ENCODE results near the gene SORT1. TPM values are rescaled to one million over a fixed set of nuclear protein-coding genes. Genes with fewer than 3 reads are reported as not detected.
A peak's percentile ranks its signal among the peaks of the same experiment; 100 is the strongest.

SORT1 gene
- total and polyA plus RNA-seq, 2 experiments from 2014 or later, result 25.0 to 27.6 TPM

DNA sequence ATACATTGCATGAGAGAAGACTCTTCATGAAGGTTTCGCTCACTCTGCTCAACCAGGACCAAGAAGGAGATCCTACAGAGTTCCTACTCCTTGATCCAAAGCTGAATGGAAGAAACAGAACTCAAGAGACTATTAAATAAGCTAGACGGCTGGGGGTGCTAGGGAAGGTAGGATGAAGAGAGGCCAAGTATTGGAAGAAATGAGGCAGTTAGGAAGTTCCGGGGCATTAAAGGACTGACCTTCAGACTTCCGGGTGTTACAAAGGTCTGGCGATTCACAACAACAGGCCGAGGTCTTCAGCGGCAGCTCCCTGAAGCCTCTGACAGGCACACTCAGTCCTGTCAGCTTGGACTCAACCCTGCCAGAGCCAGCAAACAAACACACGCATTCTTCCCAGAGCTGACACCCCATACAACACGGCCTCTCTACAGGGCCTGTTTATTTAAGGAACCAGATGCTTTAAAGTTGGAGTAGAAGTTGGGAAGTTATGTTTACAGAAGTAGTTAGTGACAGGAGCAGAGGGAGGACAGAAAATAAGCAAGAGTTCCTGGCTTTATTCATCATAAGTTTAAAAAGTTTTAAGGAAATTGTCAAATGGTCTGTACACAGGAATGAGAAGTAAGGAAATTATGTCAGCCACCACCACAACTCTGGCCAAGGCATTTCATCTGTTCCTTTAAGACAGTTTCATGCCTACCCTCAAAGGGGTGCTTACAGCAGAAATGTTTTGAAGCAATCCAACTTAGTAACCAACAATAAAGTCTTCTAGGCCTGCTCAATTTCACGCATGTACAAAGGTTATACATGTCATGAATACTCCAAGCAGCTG lies 4.7 kb downstream of the SORT1 start:
- H3K4me3 ChIP-seq, result no peak overlapping the region
- peaks cover 67% of the 10 kb centered on the region for H3K4me1 ChIP-seq (ENCODE audit: low read depth)
- peak; percentile 65 to 86 for DNase-seq (ENCODE audit: low read depth in 1 of 2, low spot score in 1 of 2)
- TF ChIP-seq CTCF (IDR thresholded peaks at IDR 0.05; ENCODE audit: low read depth, low read length), result no peak
- no peaks in the 10 kb centered on the region for H3K27me3 ChIP-seq
- H3K36me3 ChIP-seq, result no peaks in the 10 kb centered on the region
- no peaks in the 10 kb centered on the region for H3K9me3 ChIP-seq (ENCODE audit: low read depth)
- peak overlapping the region; percentile 91 for H3K27ac ChIP-seq

DNA sequence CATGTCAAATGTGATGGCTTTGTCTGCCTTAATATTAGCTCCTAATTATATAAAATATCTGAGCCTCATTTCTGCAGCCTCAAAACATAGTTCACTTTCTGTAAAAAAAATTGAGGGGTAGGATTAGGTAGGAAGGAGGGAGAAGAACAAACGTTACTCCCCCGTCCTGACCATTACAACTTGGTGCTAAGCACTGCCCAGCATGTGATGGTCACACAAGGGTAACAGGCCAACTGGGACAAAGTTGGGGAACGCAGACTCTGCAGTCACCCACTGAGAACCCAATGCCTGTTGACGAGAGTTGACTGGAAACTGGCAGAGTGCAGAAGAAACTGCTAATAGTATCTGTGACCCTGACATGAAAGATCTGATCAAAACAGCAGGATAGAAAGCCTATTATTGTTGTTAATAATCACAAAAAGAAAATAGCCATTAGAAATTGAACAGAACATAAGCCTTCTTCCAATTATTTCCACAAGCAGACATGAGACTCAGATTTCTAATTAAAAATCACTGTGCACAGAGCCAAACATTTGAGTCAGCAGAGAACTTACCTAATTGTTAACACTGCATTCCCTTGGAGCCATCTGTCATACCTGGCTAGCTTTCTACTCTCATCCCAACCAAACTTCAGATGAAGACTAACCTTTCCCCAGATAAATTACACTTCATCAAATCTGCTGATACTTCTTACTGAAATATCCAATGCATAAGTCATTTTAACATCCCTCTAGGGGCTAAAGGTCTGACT lies 5.5 kb downstream of the SORT1 start:
- Histone ChIP-seq H3K4me1 (ENCODE audit: low read depth) (peaks cover 67% of the 10 kb centered on the region), H3K27me3 (no peaks in the 10 kb centered on the region), H3K9me3 (ENCODE audit: low read depth) (no peaks in the 10 kb centered on the region), H3K36me3 (no peaks in the 10 kb centered on the region), H3K4me3 (no peak overlapping the region), H3K27ac (peak overlapping the region; percentile 91)
- TF ChIP-seq CTCF (IDR thresholded peaks at IDR 0.05; ENCODE audit: low read depth, low read length), result no peak
- no peak for DNase-seq (ENCODE audit: low read depth in 1 of 2, low spot score in 1 of 2)

DNA sequence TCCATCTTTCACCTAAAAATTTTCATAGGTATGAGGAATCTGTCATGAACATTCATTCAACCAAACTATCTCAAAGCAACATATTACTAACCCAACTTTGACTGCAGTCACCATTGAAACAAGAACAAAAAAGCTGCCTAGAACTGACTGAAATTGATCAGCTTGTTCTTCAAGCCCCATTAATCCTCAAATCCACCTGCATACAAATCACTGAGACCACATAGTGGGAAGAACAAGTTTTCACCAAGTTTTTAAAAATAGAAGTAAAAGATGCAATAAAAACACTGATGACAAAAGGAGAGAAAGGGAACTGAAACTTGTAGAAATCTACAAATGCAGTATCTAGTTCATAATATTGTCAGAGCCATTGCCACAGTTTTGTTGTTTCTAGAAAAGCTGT lies 6.1 kb downstream of the SORT1 start:
- H3K36me3 ChIP-seq, result no peaks in the 10 kb centered on the region
- TF ChIP-seq CTCF (IDR thresholded peaks at IDR 0.05; ENCODE audit: low read depth, low read length), result no peak
- H3K27ac ChIP-seq, result peak overlapping the region; percentile 91
- H3K9me3 ChIP-seq (ENCODE audit: low read depth), result no peaks in the 10 kb centered on the region
- DNase-seq (ENCODE audit: low read depth in 1 of 2, low spot score in 1 of 2), result no peak
- H3K4me3 ChIP-seq, result no peak overlapping the region
- no peaks in the 10 kb centered on the region for H3K27me3 ChIP-seq
- peaks cover 65% of the 10 kb centered on the region for H3K4me1 ChIP-seq (ENCODE audit: low read depth)

DNA sequence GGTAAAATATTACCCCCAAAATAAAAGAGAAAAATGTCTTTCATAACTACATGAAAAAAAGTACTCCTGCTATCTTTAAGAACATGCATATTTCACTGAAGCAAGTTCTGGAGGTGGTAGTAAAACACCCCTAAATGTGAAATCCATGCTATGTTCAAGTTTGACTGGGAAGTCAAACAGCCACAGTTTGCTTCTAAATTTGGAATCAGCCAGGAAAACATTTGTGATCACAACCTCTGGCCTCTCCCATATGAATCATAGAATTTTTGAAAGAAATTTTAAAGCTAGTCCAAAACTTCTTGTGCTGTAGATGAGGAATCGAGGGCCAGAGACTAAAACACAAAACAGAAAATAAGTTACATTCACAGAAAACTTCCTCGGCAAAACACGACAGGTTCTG lies 6.6 kb downstream of the SORT1 start:
- Histone ChIP-seq H3K27ac (peak overlapping the region; percentile 91), H3K4me3 (no peak overlapping the region), H3K9me3 (ENCODE audit: low read depth) (no peaks in the 10 kb centered on the region), H3K36me3 (no peaks in the 10 kb centered on the region), H3K4me1 (ENCODE audit: low read depth) (peaks cover 62% of the 10 kb centered on the region), H3K27me3 (no peaks in the 10 kb centered on the region)
- no peak for TF ChIP-seq CTCF (IDR thresholded peaks at IDR 0.05; ENCODE audit: low read depth, low read length)
- peak in 1 of 2 donors; percentile 36 for DNase-seq (ENCODE audit: low read depth in 1 of 2, low spot score in 1 of 2)

DNA sequence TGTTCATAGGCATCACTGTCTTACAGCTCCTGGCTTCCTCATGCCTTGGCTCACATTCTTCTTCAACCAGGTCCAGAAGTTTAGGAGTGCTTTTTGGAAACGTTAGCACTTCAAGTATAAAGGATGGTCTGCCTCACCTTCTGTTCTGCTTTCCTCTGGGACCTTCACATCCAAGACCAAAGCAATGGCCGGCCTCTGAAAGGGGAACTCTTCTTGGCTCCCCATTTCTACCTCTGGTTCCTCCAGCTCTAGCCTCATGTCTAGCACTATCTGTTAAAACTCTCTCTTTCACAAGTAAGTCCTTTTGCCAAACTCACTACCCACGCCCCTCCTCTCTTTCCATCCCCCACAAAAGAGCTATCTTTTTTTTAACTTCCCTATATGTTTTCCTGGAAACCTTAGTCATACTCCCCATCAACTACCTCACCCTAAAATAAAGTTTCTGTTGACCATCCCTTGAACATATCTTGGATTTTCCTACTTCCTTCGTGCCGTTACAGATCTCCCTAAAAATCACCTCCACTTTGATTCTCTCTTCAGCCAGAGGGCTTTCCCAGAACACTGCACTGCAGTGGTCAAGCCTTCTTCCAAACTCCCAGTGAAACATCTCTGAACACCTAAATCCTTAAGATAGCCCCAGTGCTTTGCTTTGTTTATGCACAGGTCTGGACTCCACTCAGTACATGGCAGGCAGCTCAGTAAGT lies 7.9 kb downstream of the SORT1 start:
- H3K4me3 ChIP-seq, result no peak overlapping the region
- no peaks in the 10 kb centered on the region for H3K27me3 ChIP-seq
- H3K27ac ChIP-seq, result peak overlapping the region; percentile 91
- H3K36me3 ChIP-seq, result no peaks in the 10 kb centered on the region
- peaks cover 56% of the 10 kb centered on the region for H3K4me1 ChIP-seq (ENCODE audit: low read depth)
- no peak for TF ChIP-seq CTCF (IDR thresholded peaks at IDR 0.05; ENCODE audit: low read depth, low read length)
- H3K9me3 ChIP-seq (ENCODE audit: low read depth), result no peaks in the 10 kb centered on the region
- no peak for DNase-seq (ENCODE audit: low read depth in 1 of 2, low spot score in 1 of 2)
